Middle frontal gyrus (tissue), 1 donor: ENCODE data around the gene LIPN.

Experiments used
- DNase-seq: peaks from one replicate; pipeline ENCODE4 v3.0.0-alpha.2; 2015; ENCODE audit warnings: low spot score; ENCODE audit errors: extremely low spot score

The LIPN gene

DNA sequence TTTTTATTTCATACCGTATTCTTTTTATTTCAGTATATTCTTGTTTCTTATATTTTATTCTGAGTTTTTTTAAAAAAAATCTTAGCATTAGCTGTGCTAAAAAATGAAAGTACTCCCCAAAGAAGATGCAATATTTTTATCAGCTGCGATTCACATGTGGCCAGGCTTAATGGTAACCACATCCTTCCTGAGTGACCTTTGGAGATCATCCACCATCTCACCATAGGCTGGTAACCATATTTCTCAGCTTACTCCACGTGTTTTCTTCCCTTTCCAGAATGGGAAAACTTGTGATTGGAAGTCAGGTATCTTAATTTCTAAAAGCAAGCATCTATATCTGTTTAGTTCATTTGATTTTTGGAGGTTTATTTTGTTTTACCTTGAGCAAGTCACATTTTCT lies 23.9 kb downstream of the LIPN start:
- no peak for DNase-seq

DNA sequence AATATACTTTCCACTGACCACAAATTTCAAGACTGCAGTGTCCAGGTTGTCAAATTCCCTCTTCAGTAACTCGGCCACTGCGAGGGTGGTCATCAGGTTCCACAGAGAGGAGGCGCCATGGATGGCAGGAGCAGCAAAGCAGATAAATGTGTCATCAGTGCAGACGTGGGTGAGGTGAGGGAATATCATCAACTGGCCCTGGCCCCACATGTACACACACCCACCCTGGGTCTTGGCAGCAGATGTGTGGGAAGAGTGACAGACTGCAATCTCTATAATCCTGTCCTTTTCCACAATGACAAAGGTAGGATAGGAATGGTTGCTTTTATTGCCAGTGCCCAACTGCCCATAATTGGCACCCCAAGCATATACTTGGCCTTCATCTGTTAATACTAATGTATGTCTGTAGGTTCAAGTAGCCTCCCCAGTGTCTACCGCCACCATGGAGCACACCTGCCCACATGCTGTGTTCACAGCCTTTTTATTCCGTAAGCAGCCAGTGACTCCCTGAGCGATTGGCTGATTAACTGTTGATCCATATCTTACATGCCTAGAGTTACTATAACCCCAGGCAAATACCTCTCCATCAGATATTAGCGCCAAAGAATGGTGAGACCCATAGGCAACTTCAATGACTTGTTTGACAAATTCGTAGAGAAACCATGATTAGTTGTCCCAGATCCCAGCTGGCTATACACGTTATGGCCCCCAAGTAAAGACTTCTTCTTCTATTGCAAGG lies 26.4 kb downstream of the LIPN start:
- DNase-seq, result no peak

GRCh38 chr10:88787463-88787862 lies 27.6 kb downstream of the LIPN start:
- no peak for DNase-seq

GRCh38 chr10:88788924-88789323 lies 29.1 kb downstream of the LIPN start:
- no peak for DNase-seq

DNA sequence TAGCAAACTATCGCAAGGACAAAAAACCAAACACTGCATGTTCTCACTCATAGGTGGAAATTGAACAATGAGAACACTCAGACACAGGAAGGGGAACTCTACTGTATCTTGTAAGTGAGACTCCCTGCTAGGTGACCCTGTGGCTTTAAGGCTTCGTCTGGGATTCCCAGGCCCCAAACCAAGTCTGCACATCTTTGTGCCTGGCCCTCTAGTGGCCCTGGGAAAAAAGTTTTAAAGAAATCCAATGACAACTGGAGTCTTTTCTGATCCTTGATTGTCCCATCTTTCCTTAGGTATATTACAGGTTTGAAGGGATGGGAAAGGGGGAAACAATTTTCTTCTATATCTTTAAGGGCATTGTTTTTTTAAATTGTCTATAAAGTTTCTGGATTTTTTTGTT lies 32.1 kb downstream of the LIPN start:
- no peak for DNase-seq

GRCh38 chr10:88792661-88793060 lies 32.8 kb downstream of the LIPN start:
- no peak for DNase-seq

DNA sequence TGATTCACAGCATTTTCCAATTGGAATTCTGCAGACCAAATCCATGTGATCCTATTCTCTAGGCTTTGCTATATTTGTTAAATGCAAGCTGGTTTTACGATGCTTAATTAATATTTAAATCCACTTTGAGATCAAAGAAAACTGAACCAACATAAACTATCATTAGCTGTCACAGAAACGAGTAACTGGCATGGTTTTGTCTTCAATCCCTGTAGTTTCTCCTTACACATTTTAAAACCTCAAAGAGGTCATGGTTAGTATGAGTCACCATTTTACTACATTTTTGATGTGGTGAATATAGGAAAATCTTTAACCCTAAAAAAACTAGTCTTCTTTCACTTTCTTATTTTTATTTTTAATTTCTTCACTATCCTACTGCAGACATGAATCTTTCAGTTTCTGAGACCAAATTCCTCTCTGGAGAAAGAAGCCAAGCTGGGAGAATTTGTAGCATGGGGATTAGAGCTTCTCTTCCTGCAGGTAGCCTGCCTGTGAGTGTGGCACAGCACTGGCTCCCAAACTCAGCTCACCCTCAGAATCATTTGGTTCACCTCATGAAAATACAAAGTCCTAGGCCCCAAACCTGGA lies 34.0 kb downstream of the LIPN start:
- DNase-seq, result no peak

DNA sequence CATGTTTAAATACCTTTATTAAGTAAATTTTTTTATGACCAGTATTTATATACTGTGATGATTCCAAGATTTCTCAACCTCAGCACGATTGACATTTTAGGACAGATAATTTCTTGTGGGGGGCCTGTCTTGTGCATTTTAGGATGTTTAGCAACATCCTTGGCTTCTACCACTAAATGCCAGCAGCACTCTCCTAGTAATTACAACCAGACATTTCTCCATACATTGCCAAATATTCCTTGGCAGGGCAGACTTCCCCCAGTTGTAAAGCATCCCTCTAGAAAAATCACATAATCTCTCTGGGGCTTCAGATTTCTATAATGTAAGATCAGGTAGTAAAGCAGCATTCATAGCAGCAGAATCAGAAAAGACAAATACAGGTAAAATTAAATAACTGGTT lies 34.9 kb downstream of the LIPN start:
- DNase-seq, result no peak

DNA sequence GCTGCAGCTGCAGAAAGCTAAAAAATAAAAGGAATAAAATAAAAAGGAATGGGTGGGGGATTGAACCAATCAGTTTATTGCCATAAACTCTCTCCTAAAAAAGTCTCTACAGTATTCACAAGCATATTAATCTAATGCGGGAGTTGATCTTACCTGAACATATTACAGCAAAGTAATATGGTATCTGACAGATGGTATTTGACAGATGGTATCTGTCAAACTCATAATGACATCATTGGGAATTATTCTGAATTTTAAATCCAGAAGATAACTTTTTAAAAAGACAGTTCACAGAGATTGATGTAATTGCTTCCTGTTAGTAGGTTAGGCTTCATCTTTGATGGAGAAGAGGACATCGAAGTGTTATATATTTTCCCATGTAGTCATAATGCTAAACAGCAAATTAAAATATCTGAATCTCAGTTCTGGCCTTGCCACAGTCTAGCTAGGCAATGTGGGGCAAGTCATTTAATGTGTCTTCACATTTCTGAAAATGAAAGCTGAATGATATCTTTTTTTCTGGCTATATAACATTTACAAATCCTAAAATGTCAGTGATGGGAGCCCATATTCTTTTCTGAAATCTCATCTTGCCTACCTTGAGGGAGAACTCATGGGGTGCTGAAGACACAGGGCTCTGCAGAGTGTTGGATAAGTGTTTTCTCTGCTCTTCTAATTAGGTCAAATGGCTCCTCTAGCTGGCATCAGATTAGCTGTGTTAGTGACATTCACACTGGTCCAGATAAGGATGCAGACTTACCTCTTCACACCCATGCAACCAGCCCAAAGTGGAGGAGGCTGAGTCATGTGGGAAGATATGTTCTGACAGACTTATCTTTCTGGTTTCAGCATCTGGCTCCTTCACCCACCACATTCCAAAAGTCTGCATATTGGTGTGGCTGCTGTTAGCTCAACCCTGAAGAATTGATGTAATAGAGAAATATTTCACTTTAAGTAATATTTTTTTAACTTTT lies 40.6 kb downstream of the LIPN start:
- DNase-seq, result no peak

DNA sequence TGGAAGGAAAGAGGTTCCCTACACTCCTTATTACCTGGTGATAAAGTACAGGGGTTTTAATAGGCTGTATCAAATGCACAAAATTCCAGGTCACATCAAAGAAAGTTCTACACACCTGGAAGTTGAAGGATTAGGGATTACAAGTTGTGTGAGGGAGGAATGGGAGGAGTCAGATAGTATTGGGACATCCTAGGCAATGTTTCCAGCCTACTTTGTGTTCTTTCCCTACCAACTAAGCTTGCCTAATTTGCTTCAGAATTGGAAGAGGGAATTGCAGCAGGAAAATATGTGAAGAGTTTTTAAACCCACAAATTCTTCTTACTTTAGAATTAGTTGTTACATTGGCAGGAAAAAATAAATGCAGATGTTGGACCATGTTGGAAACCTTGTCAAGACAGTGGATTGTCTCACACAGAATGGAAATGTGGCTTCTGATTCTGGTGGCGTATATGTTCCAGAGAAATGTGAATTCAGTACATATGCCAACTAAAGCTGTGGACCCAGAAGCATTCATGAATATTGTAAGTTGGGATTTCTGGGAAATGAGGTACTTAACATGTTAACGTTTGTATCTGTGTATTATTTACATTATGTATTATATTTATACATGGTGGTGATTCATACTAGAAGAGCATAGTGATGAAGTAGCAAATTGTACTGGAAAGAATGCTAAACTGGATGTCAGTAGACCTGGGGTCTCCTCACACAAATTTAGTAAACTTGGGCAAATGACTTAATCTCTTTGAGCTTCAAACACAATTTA lies 42.9 kb downstream of the LIPN start, which contains the start of gene LIPM:
Gene LIPM (plus strand): TSS at position 208 of the 763 bp plus-strand sequence. CDS start 167 bp downstream, at position 375.
- DNase-seq, result no peak

DNA sequence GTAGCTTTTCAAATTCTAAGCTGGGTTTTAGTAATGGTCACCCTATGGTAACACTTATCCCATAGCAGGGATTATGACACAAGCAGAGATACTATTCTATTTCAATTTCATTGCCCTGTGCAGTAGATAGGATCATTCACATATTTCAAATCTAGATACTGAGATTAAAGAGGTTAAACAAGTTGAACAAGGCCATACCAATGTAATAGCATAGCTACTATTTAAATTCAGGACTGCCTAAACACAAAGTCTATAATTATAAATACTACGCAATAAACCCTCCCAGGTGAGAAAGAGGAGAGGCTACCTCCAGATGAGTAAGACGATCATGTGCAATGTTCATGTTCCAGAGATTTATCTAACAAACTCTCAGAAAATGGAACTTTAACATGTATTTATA lies 43.8 kb downstream of the LIPN start:
- DNase-seq, result no peak

GRCh38 chr10:88804083-88804812 lies 44.4 kb downstream of the LIPN start:
- no peak for DNase-seq

DNA sequence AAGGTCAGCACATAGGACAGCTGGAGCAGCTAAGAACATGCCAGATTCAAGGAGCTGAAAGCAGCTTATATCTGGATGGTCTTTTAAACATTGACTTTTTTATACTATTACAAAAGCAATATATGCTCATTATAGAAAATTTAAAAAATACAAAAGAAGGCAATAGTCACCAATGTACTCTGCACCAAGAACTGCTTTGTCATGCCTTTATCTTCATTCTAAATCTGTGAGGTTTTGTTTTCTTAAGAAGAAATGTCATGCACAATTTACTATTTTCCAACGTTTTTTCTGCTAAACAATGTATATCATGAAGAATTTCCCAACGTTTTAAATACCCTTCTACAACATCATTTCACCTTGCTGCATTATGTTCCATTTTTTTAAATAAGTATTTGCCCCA lies 45.5 kb downstream of the LIPN start:
- no peak for DNase-seq

- DNase-seq, result no peak
Measured at GRCh38 chr10:88805924-88806323, 46.1 kb downstream of the LIPN start.

DNA sequence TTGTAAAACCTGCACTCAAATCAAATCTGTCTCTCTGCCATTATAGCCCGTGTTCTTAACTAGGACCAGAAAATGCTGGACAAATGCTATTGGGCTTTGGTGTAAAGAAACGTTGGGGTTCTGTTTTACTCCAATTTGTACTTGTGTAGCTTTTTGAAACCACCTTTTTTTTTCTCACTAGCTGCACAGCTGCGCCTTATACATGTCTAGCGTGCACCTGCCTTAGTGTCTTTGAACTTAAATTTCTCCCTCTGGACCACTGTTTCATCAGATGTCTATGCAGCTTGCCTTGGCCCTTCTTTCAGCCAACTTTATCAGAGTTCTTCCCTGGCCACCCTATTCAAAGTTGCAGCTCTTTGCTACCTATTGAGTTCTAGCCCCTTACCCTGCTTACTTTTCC lies 49.8 kb downstream of the LIPN start:
- no peak for DNase-seq

DNA sequence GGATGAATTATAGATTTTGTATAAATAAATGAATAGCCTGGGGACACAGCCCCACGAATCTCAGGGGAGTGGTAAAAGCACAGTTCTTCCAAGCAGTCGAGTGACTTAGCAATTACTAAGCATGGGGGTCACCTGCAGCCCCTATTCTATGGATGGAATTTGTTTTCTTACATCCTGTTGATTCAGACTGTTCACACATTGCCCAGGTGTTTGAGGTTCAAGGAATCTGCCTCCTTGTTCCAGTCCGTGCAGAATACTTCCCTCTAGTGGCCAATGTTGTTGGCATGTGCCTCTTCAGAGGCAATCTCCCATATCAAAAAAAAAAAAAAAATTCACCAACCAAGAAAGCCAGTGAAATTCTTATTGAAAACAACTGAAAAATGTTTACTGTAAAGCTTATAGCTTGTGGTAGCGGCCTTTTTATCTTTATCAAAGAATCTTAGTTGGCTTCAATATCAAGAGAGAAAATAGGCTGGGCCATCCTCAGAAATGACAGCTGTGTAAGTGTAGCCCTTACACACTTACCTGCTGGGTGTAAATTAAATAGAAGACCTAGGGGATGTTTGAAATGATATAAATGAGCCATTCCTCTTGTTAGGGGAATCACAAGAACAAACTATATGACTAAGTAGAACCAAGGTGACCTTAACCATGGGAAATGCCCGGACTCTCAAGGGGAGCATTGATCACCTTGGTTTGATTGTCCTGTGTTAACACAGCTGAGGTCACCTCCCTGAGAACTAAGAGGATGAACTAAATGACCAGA lies 50.6 kb downstream of the LIPN start:
- no peak for DNase-seq

DNA sequence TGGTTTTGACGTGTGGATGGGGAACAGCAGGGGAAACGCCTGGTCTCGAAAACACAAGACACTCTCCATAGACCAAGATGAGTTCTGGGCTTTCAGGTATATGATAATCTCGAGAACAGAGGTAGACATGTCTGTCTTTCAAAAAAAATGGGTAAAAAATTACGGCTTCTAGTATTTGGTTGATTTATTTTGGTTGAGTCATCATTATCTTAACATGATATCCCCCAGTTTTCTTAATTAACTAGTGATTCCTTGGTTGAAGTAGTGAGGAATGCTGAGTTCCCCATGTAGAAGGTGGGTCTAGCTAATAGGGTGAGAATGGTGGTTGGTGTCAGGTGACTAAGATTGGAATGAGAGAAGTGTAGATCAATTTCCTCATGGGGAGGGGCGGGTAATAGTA lies 53.4 kb downstream of the LIPN start:
- DNase-seq, result no peak

DNA sequence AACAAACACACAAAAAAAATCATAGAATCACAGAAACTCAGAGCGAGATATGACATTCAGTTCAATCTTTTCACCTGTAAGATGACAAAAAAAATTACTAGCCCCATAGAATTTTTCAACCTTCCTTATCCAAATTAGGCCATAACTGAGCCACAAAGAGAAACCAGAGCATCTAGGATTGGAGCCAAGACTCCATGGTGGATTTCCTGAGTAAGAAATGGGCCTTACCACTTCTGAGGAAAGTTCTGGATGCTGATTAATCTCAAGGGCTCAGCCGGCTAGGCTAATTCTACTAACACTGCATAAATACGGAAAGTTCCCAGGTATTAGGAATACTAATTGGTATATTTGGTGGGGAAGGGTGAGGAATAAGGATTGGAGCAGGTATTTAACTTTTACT lies 59.5 kb downstream of the LIPN start:
- DNase-seq, result no peak

- peak; percentile 43 for DNase-seq
Measured at GRCh38 chr10:88820748-88821401, 61.1 kb downstream of the LIPN start.
